Activated T-cell treated with anti-CD3 and anti-CD28 coated beads for 48 hours (primary cell): ENCODE measurements around the gene ALK.

ENCODE experiments used
- DNase-seq: peaks from one replicate; pipeline ENCODE4 v3.0.0-alpha.2; 2020; ENCODE audit warnings: low read depth

Gene ALK

DNA sequence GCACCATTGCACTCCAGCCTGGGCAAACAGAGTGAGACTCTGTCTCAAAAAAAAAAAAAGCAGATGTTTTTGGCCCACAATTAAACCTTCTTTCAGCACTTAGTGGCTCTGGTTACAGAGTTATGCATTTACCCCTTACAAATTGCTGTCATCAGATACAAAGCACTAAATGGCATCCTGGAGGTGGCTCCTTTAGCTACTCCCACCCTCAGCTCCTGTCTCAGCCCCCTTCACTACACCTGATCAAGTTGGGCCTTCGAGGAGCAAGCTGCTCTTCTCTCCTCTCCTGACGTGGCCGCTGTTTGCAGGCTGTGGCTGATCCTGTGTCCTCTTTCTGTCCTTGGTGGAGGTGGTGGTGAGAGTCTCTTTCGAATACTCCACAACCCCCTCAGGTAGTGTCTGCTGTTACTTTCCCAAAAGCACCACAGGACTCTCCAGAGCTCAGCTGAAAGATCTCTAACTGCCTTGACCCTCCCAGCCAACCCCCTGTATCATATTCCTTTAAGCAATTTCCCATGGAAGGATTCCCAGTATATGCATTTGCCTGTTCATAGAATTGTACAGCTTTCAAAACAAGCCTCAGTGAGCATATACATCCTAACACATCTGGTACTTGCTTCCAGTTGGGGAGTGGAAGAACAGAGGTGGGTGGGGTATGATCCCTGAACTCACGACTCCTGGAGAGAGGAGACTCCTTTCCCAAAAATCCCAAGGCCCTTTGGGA lies 520.3 kb downstream of the ALK start:
- DNase-seq, result no peak

DNA sequence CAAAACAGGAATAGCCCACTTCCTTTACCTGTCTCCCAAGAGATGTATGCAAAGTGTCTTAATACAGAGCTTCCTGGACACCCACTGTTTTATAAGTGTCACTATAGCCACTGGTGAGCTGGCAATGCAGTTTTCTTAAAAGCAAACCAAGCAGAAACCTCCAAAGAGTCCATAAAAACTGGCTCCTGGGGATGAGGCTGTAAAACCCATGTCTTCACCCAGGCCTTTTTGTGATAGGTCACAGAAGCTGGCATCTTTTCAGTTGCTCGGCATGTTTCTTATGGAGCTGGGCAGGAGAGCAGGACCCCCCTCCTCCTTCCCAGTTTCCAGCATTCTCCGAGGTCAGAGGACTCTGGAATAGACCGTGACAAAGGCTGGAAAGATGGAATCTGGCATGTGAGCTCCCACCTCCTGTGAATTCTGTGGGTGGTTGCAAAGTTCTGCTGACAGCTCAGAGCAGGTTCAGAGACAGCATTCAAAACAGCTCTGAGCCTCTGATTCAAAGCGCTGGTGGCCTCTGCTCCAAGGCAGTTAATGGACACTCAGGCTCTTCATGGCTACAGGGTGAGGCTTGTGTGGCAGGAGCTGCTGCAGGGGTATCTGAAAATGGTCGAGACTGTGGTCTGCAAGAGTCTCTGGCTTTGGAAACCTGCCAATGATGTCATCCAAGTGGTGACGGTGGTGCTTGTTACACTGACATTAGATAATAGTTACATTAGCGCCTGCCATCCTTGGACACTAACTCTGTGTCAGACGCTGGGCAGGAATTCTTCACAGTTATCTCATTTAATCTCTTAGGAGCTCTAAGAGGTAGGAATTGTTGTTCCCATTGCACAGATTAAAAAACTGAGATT lies 522.8 kb downstream of the ALK start:
- no peak for DNase-seq

DNA sequence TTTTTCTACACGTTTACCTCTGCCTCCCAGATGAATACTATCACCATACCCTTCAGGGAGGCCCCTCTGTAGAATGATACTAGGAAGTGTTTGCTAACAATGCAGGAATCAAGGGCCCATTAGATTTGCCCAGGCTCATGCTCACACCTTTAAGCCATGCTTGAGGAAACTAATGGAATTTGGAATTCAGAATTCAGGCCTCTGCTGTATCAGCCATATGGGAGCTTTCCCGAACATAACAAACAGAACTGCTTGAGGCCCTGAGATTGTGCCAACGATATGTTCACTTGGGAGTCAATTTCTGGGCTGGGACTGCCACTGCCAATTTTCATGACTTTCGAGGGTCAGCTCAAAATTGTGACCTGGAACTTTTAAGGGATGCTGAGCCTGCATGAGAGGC lies 523.7 kb downstream of the ALK start:
- DNase-seq, result no peak

DNA sequence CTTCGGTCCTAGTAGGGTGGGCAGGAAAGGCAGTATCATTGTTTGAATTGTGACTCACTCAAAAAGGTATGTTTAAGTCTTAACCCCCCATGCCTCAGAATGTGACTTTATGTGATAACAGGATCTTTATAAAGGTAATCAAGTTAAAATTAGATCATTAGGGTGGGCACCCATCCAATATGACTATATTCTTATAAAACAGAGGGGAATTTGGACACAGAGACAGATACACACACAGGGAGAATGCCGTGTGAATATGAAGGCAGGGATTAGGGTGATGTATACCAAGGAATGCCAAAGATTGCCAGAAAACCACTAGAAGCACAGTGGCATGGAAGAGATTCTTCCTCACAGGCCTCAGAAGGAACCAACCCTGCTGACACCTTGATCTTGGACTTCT lies 524.3 kb downstream of the ALK start:
- no peak for DNase-seq

DNA sequence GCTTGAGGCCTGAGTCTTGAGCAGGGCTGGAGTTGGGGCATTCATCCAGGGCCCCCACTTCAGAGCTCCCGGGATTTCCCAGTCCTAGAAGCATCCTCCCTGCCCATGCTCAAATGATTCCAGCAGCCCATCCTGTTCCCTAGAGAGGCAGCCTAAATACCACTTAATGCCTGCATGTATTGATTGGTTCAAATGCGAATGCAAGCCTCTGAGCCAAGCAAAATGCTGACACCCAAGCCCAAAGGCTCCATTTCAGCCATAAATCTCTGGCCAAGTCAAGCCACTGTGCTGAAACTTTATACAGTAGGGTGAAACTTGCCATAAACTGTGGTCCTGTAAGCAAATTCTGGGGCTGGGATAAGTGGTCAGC lies 526.4 kb downstream of the ALK start:
- no peak for DNase-seq

DNA sequence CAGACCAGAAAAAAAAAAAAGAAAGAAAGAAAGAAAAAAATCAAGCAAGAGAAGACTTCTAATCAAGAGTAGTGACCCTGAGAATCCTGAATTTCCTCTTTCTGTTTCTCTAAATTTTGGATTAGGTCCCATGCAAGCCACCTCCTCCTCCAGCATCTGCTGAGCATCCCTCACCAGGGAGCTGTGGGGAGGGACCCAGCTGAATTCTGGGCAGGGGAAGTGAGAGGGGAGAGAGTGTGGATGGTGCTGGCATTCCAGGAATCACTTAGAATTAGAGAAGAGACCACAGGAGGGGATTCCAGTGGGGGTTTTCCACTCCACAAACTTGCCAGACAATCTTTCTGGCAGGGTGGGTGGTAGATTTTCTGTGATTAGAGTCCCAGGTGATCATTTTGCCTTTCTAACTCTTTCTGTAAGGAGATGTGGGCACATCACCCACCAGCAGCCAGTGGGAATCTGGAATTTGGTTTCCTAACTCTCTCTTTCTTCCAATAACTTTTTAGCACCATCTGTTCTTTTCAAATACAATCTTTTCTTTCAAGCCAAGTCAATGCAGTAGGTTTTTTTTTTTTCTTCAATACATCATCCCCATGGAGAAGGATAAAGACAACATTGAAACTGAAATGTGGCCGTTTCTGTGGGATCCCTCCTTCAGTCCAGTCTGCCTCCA lies 526.9 kb downstream of the ALK start:
- no peak for DNase-seq

DNA sequence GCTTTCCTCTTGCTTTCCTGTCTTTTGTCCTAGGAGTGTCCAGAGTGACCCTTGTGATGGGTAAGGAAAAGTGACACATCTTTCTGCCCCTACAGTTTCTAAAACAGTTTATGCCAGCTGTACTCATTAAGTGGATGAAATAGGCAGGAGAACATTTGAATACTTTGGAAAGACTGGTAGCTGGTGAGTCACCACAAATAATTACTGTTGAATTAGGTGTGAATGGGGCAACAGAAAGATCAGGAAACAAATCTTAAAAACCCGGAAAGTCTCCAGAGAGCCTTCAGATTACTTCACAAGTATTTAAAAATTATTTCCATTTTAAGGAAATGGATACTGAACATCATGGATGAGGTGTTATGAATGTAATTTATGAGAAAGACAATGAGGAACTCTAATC lies 527.7 kb downstream of the ALK start:
- DNase-seq, result no peak

DNA sequence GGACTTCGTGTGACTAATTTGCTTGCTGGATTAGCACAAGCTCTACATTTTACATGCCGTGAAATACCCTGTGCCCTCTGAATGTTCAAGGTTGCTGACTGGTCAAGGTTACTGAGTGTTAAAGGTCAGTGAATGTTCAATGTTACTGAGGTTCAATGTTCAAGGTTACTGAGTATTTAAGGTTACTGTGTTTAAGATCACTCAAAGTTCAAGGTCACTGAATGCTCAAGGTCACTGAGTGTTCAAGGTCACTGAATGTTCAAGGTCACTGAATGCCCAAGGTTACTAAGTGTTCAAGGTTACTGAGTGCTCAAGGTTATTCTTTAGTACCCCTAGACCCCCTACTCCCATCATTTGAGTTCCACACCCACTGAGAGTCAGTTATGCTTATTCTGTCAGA lies 528.6 kb downstream of the ALK start:
- DNase-seq, result no peak

DNA sequence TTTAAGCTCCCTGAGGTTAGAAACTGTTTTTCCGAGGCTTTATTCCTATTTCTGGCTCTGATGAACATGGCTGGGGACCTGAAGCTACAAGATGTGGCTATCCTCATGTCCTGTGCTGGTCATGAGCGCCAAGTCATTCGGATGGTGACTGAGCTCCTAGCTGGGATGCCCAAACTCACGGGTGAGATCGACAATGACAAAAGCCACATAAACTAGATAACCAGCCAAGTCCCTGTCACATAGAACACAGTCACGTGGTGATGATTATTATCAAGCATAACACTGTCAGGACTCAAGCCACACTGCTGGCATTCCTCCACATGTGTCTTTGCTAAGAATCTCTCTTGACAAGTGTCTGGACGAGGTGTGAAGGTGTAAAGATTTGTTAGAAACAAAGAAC lies 531.2 kb downstream of the ALK start:
- no peak for DNase-seq

DNA sequence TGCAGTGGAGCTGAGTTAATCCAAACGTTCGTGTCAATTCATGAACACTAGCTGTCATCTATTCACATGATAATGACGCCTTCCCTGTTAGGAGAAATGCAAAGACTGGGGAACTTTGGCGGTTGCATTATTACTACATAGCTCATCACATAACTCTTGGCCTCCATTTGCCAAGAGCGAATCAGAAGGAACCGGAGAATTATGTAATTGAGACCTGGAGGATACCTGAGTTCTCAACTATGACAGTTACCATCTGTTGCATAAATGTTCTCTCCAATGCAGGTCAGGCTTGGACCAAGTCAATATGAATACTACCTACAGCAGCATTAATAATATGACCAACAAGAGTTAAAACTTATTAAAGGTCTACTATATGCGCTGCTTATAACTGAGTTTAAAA lies 531.7 kb downstream of the ALK start:
- DNase-seq, result no peak

DNA sequence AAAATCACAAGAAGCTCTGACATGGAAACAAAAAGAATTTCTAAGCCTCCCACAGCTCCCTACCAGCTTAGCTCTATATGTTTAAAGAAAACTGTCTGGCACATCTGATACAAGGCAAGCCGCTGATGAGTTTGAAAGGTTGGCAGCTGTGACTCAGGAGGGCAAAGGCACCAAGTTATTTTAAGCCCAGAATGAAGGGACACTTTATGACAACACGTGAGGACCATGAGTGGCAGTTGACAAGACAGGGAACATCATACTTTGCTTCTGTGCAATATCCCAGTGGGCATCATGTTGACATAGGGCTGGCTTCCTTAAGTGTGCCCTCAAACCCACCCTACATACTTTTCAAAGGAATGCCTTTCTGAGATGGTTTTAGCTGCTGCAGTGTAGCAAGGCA lies 533.3 kb downstream of the ALK start:
- DNase-seq, result no peak

DNA sequence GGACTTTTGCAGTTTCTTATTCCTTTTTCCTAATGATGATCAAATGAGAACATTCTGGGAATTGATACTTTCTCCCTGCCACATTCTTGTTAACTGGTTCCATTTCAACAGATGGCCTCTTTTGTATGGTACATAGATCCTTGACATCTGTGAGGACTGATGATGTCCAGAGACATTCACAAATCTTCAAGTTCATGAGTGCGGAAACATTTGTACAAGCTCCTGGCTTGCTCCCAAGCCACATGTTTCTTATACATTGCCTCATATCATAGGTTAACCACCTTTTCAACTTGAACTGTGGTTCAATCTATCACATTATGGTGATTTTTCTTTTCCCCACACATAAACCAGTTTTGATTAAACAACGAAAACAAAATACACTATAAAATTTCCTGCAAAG lies 538.9 kb downstream of the ALK start:
- no peak for DNase-seq

DNA sequence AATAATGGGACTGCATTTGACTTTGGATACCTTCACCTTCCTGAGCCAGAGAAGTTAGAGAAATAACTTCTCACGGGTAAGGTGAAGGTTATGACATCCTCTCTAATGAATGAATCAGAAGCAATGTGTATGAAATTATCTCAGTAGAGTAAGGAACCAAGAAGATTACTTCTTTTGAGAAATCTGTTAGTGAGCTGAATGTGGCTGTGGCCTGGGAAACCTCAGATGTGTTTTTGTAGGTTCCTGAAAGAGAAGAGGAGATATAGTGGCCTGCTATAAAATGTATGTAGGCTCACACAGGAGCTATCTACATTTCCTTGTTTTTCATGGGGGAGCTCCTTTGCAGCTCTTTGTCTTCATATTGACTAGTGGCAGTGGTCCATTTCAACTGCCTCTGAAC lies 543.6 kb downstream of the ALK start:
- DNase-seq, result no peak

DNA sequence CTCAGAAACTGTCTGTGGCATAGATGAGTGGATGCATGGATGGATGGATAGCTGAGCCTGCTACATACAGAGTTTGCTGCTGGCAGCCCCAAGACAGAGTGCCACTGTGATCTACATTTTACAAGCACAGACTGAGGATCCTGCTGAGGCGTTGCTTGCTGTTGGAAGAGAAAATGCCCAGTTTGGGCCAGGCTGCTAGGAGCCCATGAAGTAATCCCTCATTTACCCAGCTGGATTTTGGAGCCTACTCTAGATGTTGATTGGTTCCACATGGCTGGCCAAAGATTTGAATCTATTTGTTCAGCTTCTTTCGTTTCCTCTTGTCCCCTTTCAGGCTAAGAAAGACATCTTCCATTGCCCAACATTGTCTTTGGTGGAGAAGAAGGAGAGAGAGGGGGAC lies 544.8 kb downstream of the ALK start:
- DNase-seq, result no peak

DNA sequence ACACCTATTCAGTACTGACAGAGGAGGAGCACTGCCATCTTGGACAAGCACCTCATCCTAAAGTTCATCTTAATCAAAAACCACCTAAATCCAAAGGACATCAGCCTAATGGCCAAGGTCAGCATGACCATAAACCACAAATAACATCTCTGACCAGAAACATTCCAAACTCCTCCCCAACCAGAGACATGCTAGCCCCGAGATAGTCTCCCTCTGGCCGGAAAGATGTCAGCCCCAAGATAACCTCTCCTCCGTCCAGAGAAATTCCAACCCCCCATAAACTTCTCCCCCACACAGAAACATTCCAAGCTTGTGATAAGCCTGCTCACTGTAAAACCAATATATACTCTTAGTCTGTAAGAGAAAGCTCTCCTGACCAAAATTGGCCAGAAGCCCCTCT lies 545.5 kb downstream of the ALK start:
- DNase-seq, result no peak

DNA sequence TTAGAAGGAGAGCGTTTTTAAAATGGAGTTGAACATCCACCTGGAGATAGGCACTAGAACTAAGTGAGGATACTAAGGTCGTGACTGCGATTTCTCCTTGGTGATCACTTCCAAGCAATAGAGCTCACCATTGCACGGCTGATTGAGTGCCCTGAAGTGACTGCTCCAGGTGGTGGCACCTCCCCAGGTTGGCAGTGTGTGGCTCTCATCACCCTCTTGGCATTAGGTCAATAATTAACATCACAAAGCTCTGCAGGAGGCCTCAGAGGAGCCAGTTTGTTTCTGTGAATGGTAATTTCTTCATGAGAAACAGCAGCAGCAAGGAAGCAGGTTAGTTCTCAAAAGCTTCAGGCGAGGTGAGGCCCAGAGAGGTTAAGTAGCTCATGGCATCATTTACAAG lies 546.6 kb downstream of the ALK start:
- no peak for DNase-seq

DNA sequence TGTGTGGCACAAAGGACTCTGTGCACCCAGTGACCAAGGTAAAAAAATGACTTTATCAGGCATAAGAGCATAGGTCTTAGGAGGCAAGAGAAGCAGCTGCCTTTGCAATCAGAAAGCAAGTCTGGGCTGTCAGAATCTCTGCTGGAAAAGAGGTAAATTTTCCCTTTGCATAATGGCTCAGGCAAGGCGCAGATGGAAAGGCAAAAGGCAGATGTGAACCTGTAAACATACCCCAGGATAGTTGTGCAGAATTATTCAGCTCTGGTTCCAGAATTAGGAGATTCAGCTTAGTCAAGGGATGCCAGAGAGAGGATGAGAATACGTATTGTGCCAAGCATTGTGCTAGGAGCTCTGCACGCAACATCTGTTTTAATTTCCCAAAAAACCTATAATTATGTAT lies 547.5 kb downstream of the ALK start:
- DNase-seq, result no peak

DNA sequence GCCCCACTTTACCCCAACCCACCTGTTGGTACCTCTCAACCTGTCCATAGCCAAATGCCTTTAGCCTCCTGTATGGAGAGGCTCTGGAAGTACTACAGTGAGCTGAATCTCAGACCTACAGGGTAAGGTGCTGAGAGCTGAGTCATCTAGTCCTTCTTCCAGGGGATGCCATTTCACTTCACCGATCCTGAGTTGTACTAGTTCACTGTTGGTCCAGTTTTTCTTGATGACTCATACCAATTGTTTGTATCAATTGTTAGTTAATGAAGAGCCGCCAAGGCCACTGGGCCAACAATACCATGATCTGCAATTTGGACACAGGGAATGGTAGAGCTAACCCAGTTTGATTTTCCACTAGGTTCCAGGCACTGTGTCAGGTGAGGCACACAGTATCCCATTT lies 549.2 kb downstream of the ALK start:
- no peak for DNase-seq

DNA sequence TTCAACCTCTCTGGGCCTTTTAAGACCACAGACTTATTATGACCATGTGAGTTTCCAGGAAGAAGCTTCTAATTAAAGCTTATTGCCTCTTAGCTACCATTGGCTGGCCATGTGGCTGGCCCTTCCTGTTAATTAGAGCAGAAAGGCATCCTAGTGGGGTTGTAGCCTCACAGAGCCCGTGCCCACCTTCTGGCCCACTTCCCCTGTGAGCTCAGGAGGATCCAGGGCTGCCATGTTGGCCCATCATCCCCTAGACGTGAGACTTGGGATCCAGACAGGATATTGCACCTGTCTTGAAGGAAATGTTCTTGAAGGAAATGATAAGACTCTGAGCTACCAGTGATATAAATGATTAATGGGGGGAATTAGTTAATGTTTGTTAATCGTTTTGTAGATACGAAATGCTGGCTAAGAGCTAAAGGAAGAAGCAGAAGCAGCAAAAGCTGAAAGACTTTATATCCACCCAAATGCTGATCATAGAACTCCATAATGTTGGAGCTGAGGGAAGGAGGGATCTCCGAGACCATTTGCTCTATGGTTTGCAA lies 550.7 kb downstream of the ALK start:
- DNase-seq, result no peak

DNA sequence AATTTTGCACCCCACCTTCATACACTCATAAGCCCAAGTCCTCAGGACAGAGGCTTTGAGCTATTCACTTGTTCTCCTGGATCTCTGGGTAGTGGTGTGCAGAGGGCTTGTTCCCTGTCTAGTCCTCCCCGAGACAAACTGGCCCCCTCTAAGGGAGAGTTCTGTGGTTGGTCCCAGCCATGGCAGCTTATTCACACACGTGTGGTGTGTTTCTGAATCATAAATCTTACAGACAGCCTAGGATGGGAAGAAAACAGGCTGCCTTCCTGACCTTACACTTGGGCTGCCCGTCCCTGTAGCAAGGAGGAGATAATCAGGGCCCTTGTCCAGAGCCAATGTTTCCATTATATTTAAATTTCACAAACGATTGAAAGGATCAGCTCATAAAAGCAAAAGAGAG lies 551.2 kb downstream of the ALK start:
- DNase-seq, result no peak

DNA sequence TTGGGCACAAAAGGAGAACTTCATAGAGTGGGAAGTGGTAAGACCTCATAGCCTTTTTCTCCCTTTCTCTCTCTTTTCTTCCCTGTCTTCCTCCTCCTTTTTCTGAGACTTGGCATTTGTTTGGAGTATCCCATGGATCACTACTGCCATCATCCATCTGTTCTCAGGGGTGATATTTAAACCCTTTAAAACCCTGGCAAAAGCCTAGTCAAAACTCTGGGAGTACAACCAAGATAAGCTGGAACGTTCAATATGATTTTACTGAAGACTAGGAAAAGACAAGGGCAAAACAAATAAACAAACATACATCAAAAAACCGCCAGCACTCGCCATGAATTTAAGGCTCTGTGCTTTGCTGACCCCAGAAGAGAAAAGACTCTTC lies 552.7 kb downstream of the ALK start:
- DNase-seq, result no peak

DNA sequence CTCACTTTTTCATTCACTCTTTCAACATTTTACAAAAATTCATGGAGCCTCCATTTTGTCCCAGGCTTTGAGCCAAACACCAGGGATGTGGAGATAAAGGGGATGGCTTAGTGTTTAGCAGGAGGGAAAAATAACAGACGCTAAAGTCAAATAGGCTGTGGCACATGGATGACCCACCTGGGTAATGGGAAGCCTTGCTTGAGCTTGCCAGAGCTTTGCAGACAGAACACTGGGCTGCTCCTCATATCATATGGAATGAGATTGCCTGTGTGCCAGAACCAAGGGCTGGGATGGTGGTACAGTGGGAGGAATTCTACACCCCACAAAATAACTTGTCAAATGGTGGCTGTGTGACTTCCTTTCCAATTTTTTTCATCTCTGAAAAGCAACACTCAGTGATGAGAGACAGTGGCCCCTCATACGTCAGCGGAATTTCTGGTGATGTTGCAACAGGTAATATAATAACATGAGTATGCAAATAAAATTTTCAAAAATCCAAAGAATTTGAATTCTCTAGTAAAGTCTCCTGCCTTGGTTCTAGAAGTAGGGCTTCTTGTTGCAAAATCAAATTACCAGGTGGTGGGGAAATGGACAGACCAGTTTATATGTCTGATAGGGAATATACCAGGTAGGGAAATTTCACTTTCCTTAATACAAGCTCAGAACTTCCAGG lies 553.3 kb downstream of the ALK start:
- DNase-seq, result no peak

DNA sequence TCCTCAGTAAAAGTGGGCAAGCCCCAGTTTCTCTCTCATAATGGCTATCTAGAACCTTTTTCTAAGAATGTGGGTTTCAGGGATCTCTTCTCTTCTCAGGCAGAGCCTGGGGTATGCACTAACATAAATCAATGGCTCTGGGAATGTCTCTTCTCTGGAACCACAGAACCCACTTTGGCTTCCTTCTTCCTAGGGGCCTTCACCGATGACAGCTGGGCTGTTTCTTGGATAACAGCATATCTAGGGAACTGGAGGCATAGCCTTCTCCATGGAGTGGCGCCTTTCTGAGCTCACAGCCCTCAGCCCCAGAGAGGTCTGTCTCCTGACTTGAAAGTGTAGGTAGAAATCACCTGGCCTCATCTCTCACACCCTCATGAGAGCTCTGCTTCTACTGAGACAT lies 558.3 kb downstream of the ALK start:
- DNase-seq, result no peak
